ENCODE data around the gene RPS6KA1. TPM values are rescaled to one million over a fixed set of nuclear protein-coding genes. Genes with fewer than 3 reads are reported as not detected.

RPS6KA1 gene
- total and polyA plus RNA-seq, 10 donors, result 45.8 to 173 (median 116) TPM

- no peaks in the 10 kb centered on the region for H3K9me3 ChIP-seq
- TF ChIP-seq CTCF (IDR thresholded peaks at IDR 0.05 in 8 of 11, conservative IDR thresholded peaks at IDR 0.05 in 3 of 11) (no peak), POLR2AphosphoS5 (IDR thresholded peaks at IDR 0.05) (no peak), POLR2A (IDR thresholded peaks at IDR 0.05) (no peak)
- intact Hi-C loops (cut with DNase I; ENCODE audit: low total_unique reads), result no loop called here
- H3K27me3 ChIP-seq (replicated peaks in 1 of 7), result no peaks in the 10 kb centered on the region
- no peak for DNase-seq
- H3K27ac ChIP-seq, result peak overlapping the region in 1 of 8 donors; percentile 45
- 90 to 98% (median 95%) methylated on average over 6 of the region's 6 CpGs for WGBS, 5 donors
- H3K36me3 ChIP-seq, result peaks cover 0 to 100% (median 83%) of the 10 kb centered on the region in 6 donors
- H3K4me1 ChIP-seq, result peaks cover under 1 to 63% (median 16%) of the 10 kb centered on the region in 6 donors
- H3K4me3 ChIP-seq, result no peak overlapping the region
Measured at GRCh38 chr1:26552720-26553119, 23.2 kb downstream of the RPS6KA1 start.

- H3K36me3 ChIP-seq, result peaks cover 0 to 100% (median 87%) of the 10 kb centered on the region in 6 donors
- no peak overlapping the region for H3K4me3 ChIP-seq
- TF ChIP-seq POLR2A (IDR thresholded peaks at IDR 0.05) (no peak), POLR2AphosphoS5 (IDR thresholded peaks at IDR 0.05) (peak in 1 of 3 donors; percentile 32)
- no peaks in the 10 kb centered on the region for H3K27me3 ChIP-seq (replicated peaks in 1 of 7)
- intact Hi-C loops (cut with DNase I; ENCODE audit: low total_unique reads), result no loop called here
- peak overlapping the region in 2 of 8 donors; percentile 45 to 58 for H3K27ac ChIP-seq
- WGBS, 5 donors, result 59 to 78% (median 69%) methylated on average over 8 to 14 of the region's 14 CpGs
- no peaks in the 10 kb centered on the region for H3K9me3 ChIP-seq
- no peak for DNase-seq
- peaks cover 0 to 49% (median 9%) of the 10 kb centered on the region in 6 donors for H3K4me1 ChIP-seq
Measured at GRCh38 chr1:26553942-26554682, 24.6 kb downstream of the RPS6KA1 start.

DNA sequence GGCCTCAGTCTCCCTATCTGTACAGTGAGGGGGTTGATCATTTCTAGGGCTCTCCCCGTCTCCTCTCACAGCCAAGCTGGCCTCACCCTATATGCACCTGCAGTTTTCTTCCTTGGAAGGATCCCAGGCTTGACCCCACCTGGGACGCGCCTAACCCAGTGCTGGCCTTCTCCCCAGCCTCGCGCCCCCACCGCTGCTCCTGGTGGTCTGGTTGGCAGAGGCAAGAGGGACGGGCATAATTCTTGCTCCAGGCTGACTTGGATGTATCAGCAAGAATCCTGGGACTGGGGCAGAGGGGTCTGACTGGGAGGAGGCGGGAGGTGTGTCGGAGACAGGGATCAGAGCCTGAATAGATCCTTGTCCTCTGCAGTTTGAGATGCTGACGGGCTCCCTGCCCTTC is 25.2 kb downstream of the RPS6KA1 start:
- Histone ChIP-seq H3K4me1 (peaks cover 0 to 47% (median 9%) of the 10 kb centered on the region in 6 donors), H3K9me3 (no peaks in the 10 kb centered on the region), H3K27ac (peak overlapping the region in 3 of 8 donors; percentile 15 to 58 (median 45)), H3K4me3 (no peak overlapping the region), H3K27me3 (replicated peaks in 1 of 7) (no peaks in the 10 kb centered on the region), H3K36me3 (peaks cover 0 to 100% (median 91%) of the 10 kb centered on the region in 6 donors)
- no peak for DNase-seq
- intact Hi-C loops (cut with DNase I; ENCODE audit: low total_unique reads), result no loop called here
- TF ChIP-seq POLR2A (IDR thresholded peaks at IDR 0.05) (no peak), POLR2AphosphoS5 (IDR thresholded peaks at IDR 0.05) (peak in 1 of 3 donors; percentile 49)
- WGBS, 5 donors, result 94 to 100% (median 96%) methylated on average over 6 to 10 of the region's 10 CpGs

DNA sequence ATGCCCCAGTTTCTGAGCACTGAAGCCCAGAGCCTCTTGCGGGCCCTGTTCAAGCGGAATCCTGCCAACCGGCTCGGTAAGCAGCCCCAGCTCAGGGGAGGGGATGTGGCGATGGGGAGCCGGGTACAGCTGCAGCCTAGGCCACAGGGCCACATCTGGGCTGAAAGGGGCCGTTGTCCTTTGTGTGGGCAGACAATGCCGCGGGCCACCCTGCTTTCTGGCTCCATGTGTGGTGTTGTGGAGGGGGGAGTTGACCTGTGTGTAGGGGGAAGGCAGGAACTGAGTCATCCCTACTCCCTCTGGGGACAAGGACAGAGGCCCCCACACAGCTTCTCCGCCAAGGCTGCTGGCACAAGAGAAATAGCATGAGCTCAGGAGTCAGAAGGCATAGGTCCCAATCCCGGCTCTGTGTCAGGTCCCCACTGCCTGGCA is 26.0 kb downstream of the RPS6KA1 start:
- DNase-seq, result no peak
- Histone ChIP-seq H3K9me3 (no peaks in the 10 kb centered on the region), H3K4me1 (peaks cover 0 to 46% (median 9%) of the 10 kb centered on the region in 6 donors), H3K4me3 (no peak overlapping the region), H3K27me3 (replicated peaks in 1 of 7) (no peaks in the 10 kb centered on the region), H3K36me3 (peaks cover 5 to 100% (median 95%) of the 10 kb centered on the region in 6 donors), H3K27ac (peak overlapping the region in 4 of 8 donors; percentile 15 to 58 (median 40))
- no peak for TF ChIP-seq POLR2A (IDR thresholded peaks at IDR 0.05)
- peak in 1 of 3 donors; percentile 62 for TF ChIP-seq POLR2AphosphoS5 (IDR thresholded peaks at IDR 0.05)
- 46 to 80% (median 59%) methylated on average over 1 to 11 of the region's 11 CpGs for WGBS, 5 donors
- intact Hi-C loops (cut with DNase I; ENCODE audit: low total_unique reads), result no loop called here

DNA sequence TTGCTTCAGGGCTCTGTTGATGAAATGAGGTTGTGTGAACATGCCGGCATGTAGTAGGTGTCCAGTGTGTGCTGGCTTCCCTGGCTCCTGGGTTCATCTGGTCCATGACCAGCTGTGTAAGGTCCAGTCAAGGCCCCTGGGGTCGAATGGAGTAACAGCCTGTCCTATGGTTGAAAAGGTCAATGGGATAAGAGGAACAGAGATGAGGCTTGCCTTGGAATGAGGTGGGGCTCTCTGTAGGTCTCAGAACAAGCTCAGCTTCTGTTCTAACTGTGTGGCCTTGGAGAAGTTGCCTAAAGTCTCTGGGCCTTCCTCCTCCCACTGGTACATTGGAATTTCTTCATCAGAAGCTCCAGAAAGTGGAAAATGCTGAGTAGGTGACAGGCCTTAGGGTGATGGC is 26.6 kb downstream of the RPS6KA1 start:
- Histone ChIP-seq H3K36me3 (peaks cover 5 to 100% (median 96%) of the 10 kb centered on the region in 6 donors), H3K27ac (peak overlapping the region in 2 of 8 donors; percentile 49 to 58), H3K27me3 (replicated peaks in 1 of 7) (no peaks in the 10 kb centered on the region), H3K4me1 (peaks cover 0 to 41% (median 9%) of the 10 kb centered on the region in 6 donors), H3K9me3 (no peaks in the 10 kb centered on the region), H3K4me3 (no peak overlapping the region)
- TF ChIP-seq CTCF (IDR thresholded peaks at IDR 0.05 in 8 of 11, conservative IDR thresholded peaks at IDR 0.05 in 3 of 11) (no peak), POLR2A (IDR thresholded peaks at IDR 0.05) (no peak), POLR2AphosphoS5 (IDR thresholded peaks at IDR 0.05) (no peak)
- intact Hi-C loops (cut with DNase I; ENCODE audit: low total_unique reads), result no loop called here
- no peak for DNase-seq
- 82 to 100% (median 88%) methylated on average over 1 to 2 of the region's 2 CpGs for WGBS, 5 donors
